HG02884 (cell line): ENCODE data around the gene SPATA46.

Experiments used
- ATAC-seq: cut with Tn5 transposase; IDR thresholded peaks from one replicate; pipeline ENCODE4 v1.9.1; 2021; ENCODE audit warnings: mild to moderate bottlenecking, moderate library complexity; ENCODE audit not compliant: unreplicated experiment

SPATA46 gene

GRCh38 chr1:162375463-162375862, 1.2 kb downstream of the SPATA46 start:
- no peak for ATAC-seq

- no peak for ATAC-seq
These were observed 2.2 kb downstream of the SPATA46 start for GRCh38 chr1:162374406-162374805.

GRCh38 chr1:162373541-162374260, 3.0 kb downstream of the SPATA46 start:
- no peak for ATAC-seq

- no peak for ATAC-seq
These were observed 3.6 kb downstream of the SPATA46 start for GRCh38 chr1:162373072-162373427.

GRCh38 chr1:162372159-162373071, 4.2 kb downstream of the SPATA46 start:
- ATAC-seq, result no peak

DNA sequence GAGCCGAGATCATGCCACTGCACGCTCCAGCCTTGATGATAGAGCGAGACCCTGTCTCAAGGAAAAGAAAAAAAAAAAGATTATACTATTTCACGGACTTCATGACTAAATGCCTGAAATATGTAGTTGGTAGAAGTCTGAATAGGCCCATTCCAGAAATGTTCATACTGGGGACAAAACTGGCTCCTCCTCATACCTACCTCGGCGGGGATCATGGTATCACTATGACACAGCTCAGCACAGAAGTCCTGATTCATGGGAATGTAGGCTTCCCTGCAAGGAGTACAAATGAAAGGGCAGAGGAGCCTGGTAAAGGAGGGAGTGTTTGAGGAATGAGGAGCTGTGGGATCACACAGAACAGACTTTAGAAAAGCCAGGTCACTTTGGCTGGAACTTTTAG, 5.0 kb downstream of the SPATA46 start:
- ATAC-seq, result no peak

DNA sequence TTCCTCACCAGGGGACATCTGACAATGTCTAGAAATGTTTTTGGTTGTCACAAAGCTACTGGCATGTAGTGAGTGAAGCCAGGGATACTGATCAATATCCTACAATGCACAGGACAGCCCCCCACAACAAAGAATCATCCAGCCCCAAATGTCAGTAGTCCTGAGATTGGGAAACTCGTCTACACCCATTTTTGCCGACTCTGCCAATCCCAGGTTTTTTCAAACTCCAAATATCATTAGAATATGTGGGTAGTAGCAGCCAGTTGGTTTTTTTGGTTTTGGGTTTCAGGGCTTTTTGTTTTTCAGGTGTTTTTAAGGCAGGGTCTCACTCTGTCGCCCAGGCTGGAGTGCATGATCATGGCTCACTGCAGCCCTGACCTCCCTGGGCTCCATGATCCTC, 5.9 kb downstream of the SPATA46 start:
- ATAC-seq, result no peak

- ATAC-seq, result no peak
These were observed 6.5 kb downstream of the SPATA46 start for GRCh38 chr1:162370161-162370560.

DNA sequence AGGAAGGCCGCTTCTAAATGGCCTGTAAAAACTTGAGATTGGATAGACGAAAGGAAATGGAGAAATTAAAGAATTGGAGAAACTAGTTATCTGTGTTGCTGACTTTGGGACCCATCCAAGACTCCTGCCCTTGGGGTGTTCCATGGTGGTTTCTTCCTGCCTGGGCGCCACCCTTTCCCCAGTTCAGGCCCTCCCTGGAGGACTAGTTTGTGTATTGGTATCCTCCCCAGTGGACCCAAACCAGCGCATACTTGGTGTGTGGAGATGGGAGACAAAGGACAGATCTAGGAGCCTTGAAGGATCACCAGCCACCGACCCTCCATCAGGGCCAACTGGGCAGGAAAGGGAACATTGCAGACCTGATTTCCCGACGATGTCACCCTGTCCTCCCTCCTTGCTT, 7.1 kb downstream of the SPATA46 start:
- no peak for ATAC-seq

DNA sequence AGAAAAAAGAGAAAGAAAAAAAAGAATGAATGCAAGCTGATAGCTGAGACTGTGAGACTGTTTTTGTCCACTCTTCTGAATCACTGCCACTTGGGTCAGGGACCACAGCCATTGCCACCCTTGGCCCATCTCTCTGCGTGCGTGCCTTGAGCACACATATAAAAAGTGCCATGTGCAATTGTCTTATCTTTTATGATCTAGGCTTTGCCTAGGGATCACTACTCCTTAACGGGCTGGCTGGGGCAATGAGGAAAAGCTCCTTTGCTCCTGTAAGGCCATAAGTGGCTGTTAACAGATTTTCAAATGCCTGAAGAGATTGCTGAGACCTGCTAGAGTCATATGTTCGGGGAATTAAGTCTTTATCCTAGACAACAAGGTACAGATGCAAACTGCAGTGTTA, 8.2 kb downstream of the SPATA46 start:
- no peak for ATAC-seq

- ATAC-seq, result no peak
These were observed 8.9 kb downstream of the SPATA46 start for GRCh38 chr1:162367772-162368171.

GRCh38 chr1:162367073-162367472, 9.6 kb downstream of the SPATA46 start:
- no peak for ATAC-seq

- ATAC-seq, result no peak
These were observed 10.0 kb downstream of the SPATA46 start for GRCh38 chr1:162366671-162367070.

DNA sequence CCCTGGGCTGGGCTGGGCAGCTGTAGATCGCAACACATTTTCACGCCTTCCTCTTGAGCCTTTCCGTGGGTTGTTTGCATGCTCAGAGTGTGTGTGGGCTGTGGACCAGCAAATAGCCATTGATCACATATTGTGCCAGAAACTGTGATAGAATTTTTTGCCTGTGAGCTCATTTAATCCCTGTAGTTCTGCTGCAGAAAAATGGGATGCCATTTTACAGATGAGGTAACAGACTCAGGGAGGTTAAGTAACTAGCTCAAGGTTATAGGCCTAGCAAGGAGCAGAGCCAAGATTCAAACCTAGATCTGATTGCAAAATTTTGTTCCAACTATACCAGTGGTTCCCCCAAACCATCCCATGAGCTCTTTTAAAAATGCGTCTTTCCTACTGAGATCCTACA, 10.5 kb downstream of the SPATA46 start:
- ATAC-seq, result no peak

DNA sequence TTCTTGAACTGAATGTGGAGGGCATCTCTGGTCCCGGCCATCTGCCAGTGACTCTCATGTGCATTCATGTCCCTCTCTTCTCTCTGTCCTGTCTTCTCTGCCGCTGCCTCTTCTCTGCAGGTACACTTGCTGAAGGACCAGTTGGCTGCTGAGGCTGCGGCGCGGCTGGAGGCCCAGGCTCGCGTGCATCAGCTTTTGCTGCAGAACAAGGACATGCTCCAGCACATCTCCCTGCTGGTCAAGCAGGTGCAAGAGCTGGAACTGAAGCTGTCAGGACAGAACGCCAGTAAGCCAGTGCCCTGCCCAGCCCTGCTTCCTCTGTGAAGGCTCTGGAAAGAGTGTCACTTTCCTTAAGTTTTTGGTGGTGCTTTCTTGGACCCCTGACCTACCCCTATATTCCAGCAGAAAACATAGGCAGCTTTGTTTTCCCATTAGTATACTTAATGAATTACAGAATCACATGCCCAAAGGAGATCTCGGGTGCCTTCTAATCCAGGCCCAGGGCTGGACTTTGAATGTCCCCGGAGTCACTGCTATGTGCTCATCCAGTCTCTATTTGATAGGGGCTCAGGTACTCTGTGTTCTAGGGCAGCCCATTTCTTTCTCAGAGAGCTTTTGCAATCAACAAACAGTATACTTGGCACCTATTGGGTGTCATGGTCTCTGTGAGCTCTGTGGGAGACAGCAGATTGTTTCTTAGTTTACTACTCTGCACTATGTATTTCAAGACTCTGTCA, 11.2 kb downstream of the SPATA46 start:
- no peak for ATAC-seq

- no peak for ATAC-seq
These were observed 12.2 kb downstream of the SPATA46 start for GRCh38 chr1:162364498-162364897.

DNA sequence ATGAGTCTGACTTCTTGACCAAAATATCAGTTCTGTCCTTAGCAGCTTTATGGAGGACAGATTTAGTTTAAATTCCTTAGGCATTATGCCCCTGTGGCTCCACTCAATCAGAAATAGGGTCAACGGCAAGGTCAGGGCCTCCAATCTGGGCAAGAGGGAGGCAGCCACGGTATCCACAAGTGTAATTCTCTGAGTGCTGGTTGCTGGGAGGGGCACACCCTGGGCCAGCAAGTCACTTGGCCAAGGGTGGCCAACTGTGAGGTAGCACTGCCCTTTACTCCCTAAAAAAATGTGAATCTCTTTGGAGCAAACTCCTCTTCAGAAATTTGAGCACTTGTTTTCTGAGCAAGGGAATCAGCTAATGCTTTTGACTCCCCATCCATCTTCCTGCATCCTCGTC, 12.8 kb downstream of the SPATA46 start:
- ATAC-seq, result no peak

DNA sequence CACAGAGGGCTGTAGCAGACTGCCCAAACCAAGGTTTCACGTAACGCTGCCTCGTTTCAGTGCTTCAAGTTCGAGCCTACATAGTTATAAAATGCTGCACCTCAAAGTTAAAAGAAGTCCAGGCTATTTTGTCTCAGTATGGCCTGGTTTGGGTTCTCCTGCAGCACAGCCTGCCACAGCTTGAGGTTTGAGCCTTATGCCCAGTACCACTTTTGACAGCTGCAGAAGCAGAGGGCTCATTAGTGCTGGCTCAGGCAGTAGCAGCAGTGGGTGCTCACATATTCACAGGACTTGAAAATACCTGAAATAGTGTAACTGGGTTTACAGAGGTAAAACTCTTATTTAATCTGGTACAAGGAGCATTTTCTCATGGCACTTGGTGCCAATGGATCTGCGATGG, 15.3 kb downstream of the SPATA46 start:
- peak; percentile 32 for ATAC-seq

DNA sequence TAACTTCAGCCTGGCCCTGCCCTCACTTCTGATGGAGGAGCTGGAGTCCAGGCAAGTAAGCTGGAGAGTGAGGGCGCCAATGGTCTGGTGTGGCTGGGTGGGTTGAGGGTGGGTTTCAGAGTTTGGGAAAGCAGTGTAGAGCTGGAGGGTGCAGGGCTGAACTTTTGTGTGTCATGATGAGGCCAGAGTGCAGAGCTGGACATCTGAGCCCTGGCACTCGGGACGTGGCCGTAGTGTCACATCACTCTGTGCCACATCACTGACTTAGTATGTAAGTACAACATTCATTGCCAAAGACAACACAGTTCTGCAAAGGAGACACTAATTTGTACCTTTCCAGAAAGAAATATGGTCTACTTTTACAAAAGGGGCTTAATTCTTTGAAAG, 15.8 kb downstream of the SPATA46 start:
- ATAC-seq, result no peak

- ATAC-seq, result no peak
These were observed 16.3 kb downstream of the SPATA46 start for GRCh38 chr1:162360237-162360873.
